Calu3 (cell line): ENCODE measurements around the gene TMEM14A. TPM values are rescaled to one million over a fixed set of nuclear protein-coding genes. Genes with fewer than 3 reads are reported as not detected.

ENCODE experiments used
- BruUV-seq: library from RNA; stranded (reverse); fragments of 400-500 nt; replicated peaks from 2 replicates; lab custom pipeline; 2021; lab: Mats Ljungman, UMichigan
- CTCF ChIA-PET: fragments of 300-600 bp; sonication (Branson Sonifier 250); formaldehyde crosslinking; loops from one replicate; lab custom pipeline; 2022; ENCODE audit warnings: antibody characterized with exemption; lab: Charles Lee
- DNase-seq: peaks from one replicate; pipeline ENCODE4 v3.0.0; 2022
- H3K27ac Mint-ChIP-seq: one replicate; pipeline ENCODE4 v1.8.0; 2022; ENCODE audit warnings: mixed read lengths; ENCODE audit not compliant: unreplicated experiment
- H3K27me3 Mint-ChIP-seq: one replicate; pipeline ENCODE4 v1.8.0; 2022; ENCODE audit warnings: mixed read lengths; ENCODE audit not compliant: unreplicated experiment
- H3K36me3 Mint-ChIP-seq: one replicate; pipeline ENCODE4 v1.8.0; 2022; ENCODE audit warnings: mild to moderate bottlenecking, moderate library complexity, mixed read lengths; ENCODE audit not compliant: insufficient read depth, unreplicated experiment
- H3K4me1 Mint-ChIP-seq: one replicate; pipeline ENCODE4 v1.8.0; 2022; ENCODE audit warnings: mild to moderate bottlenecking, low read depth, mixed read lengths; ENCODE audit not compliant: unreplicated experiment
- H3K4me3 Mint-ChIP-seq: one replicate; pipeline ENCODE4 v1.8.0; 2022; ENCODE audit warnings: mild to moderate bottlenecking, low read depth, moderate library complexity, mixed read lengths; ENCODE audit not compliant: unreplicated experiment
- H3K9me3 Mint-ChIP-seq: one replicate; pipeline ENCODE4 v1.8.0; 2022; ENCODE audit warnings: low read depth, mixed read lengths; ENCODE audit not compliant: unreplicated experiment
- intact Hi-C: fragments of 100-400 bp; cut with micrococcal nuclease; formaldehyde crosslinking; loops from one replicate; pipeline ENCODE4 v1.10.0; 2022; ENCODE audit not compliant: unreplicated experiment
- total RNA-seq: library from RNA; stranded (reverse); gene quantifications from 2 replicates; pipeline ENCODE4 v1.2.3, GENCODE V29; 2022
- TF ChIP-seq, protein P1 (sequence below): fragments of 200-600 bp; IDR thresholded peaks from one replicate; pipeline ENCODE4 v1.8.0; 2022; ENCODE audit warnings: antibody characterized with exemption; ENCODE audit not compliant: unreplicated experiment

The TMEM14A gene
- total RNA-seq, 1 experiment from 2014 or later: 34.6 TPM

DNA sequence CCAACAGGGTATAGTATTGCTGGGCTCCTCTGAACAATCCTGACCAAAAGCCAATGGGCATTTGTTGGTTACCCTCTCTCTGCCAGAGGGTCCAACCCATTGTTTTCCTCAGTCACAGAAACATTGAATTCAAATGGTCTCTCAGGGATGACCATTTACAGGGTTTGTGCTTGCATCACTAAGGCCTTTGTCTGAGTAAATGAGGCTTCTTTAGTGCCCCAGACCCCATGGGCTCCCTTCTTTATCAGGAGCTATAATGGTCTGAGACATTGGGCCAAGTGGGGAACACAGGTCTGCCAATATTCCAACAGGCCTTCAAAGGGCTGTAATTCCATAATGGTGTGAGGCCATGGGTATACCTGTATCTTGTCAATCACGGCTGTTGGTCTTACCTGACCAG lies 65.2 kb downstream of the TMEM14A start:
- DNase-seq: no peak
- no peak overlapping the region for H3K27ac Mint-ChIP-seq
- no peaks in the 10 kb centered on the region for H3K4me1 Mint-ChIP-seq
- H3K9me3 Mint-ChIP-seq: peaks cover 3% of the 10 kb centered on the region
- TF ChIP-seq, protein P1, sequence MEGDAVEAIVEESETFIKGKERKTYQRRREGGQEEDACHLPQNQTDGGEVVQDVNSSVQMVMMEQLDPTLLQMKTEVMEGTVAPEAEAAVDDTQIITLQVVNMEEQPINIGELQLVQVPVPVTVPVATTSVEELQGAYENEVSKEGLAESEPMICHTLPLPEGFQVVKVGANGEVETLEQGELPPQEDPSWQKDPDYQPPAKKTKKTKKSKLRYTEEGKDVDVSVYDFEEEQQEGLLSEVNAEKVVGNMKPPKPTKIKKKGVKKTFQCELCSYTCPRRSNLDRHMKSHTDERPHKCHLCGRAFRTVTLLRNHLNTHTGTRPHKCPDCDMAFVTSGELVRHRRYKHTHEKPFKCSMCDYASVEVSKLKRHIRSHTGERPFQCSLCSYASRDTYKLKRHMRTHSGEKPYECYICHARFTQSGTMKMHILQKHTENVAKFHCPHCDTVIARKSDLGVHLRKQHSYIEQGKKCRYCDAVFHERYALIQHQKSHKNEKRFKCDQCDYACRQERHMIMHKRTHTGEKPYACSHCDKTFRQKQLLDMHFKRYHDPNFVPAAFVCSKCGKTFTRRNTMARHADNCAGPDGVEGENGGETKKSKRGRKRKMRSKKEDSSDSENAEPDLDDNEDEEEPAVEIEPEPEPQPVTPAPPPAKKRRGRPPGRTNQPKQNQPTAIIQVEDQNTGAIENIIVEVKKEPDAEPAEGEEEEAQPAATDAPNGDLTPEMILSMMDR: no peak
- intact Hi-C loops: no loop called here
- CTCF ChIA-PET: no interaction called here
- no peaks in the 10 kb centered on the region for H3K36me3 Mint-ChIP-seq
- H3K4me3 Mint-ChIP-seq: no peak overlapping the region
- no TSS peak for BruUV-seq
- H3K27me3 Mint-ChIP-seq: peaks cover 89% of the 10 kb centered on the region

Other genes starting within 250 kb of the TMEM14A start
- gene TRAM2, start 94.1 kb upstream of the TMEM14A start, total RNA-seq: 10.7 and 12.8 TPM in 2 replicates
- gene GSTA2, start 92.4 kb downstream of the TMEM14A start, total RNA-seq: not detected in 2 replicates
- 0.37 TPM in 1 of 2 replicates, not detected in the other for gene GSTA1, start 132.7 kb downstream of the TMEM14A start, total RNA-seq
- gene GSTA5, start 169.7 kb downstream of the TMEM14A start, total RNA-seq: not detected in 2 replicates
- gene GSTA3, start 238.6 kb downstream of the TMEM14A start, total RNA-seq: not detected in 2 replicates